Muscle layer of duodenum (tissue), 2 donors: ENCODE results near the gene CASP1.

Source experiments
- H3K27ac ChIP-seq: one replicate; pipeline ENCODE4 v1.7.0; 2013; ENCODE audit warnings: mild to moderate bottlenecking, low read length
- H3K27me3 ChIP-seq: one replicate; pipeline ENCODE4 v1.7.0; 2013; ENCODE audit warnings: low read depth, mild to moderate bottlenecking, control low read depth, low read length
- H3K36me3 ChIP-seq, 2 donors: one replicate each; pipeline ENCODE4 v1.7.0; 2013; ENCODE audit warnings: low read length in 2 of 2, control low read depth in 1 of 2, mild to moderate bottlenecking in 1 of 2; ENCODE audit not compliant: insufficient read depth in 2 of 2, control insufficient read depth in 1 of 2
- H3K4me1 ChIP-seq, 2 donors: one replicate each; pipeline ENCODE4 v1.7.0; 2013; ENCODE audit warnings: low read length in 2 of 2, mild to moderate bottlenecking in 2 of 2, control low read depth in 1 of 2, moderate library complexity in 1 of 2; ENCODE audit not compliant: insufficient read depth in 2 of 2, control insufficient read depth in 1 of 2
- H3K4me3 ChIP-seq, 2 donors: one replicate each; pipeline ENCODE4 v1.7.0; 2013; ENCODE audit warnings: low read length in 2 of 2, low read depth in 1 of 2, mild to moderate bottlenecking in 1 of 2
- H3K9me3 ChIP-seq, 2 donors: one replicate each; pipeline ENCODE4 v1.7.0; 2013; ENCODE audit warnings: low read length in 2 of 2, control low read depth in 1 of 2, mild to moderate bottlenecking in 1 of 2; ENCODE audit not compliant: control insufficient read depth in 1 of 2
- donor health status: healthy.

Gene CASP1

DNA sequence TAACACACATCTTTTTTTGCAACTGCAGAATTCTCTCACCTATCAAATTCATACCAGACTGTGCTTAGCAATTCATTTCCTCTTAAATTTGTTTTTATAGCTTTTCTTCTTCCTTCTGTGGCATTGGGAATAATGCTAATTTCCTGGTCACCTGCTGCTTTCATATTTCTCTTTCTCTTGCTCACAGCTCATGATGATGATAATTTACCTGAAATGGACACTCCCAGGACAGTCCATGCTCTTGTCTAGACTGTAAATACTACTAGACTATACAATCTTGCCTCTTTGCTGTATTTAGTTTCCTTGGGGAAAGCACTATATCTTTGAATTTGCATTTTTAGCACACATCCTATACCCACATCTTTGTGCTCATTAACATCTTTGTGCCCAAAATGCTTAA is 27.5 kb downstream of the CASP1 start:
- Histone ChIP-seq H3K9me3 (no peaks in the 10 kb centered on the region), H3K27me3 (no peaks in the 10 kb centered on the region), H3K36me3 (no peaks in the 10 kb centered on the region), H3K4me1 (no peaks in the 10 kb centered on the region), H3K4me3 (no peak overlapping the region), H3K27ac (no peak overlapping the region)

DNA sequence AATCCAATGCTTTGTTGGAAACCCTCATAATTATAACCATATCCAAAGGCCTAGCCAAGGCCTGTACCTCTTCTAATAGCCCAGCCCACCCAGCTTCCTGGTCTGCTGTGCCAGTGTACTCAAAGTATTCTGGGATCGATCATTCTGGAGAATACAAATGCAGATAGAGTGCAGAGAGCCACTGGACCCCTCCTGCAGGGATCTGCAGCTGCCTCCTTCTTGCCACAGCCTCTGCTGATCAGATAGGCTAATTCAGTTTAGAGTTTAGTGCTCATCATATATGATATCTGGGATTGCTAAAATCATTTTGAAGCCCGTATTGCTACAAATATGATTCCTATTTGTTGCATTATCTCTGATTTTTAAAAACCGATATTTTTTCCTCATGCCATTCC is 29.5 kb downstream of the CASP1 start:
- no peaks in the 10 kb centered on the region for H3K36me3 ChIP-seq
- H3K27ac ChIP-seq = no peak overlapping the region
- no peaks in the 10 kb centered on the region for H3K9me3 ChIP-seq
- no peaks in the 10 kb centered on the region for H3K4me1 ChIP-seq
- no peak overlapping the region for H3K4me3 ChIP-seq
- no peaks in the 10 kb centered on the region for H3K27me3 ChIP-seq

GRCh38 chr11:105004021-105004420 is 30.9 kb downstream of the CASP1 start:
- Histone ChIP-seq H3K4me3 (no peak overlapping the region), H3K27ac (no peak overlapping the region), H3K36me3 (no peaks in the 10 kb centered on the region), H3K4me1 (no peaks in the 10 kb centered on the region), H3K9me3 (no peaks in the 10 kb centered on the region), H3K27me3 (no peaks in the 10 kb centered on the region)

- Histone ChIP-seq H3K27ac (no peak overlapping the region), H3K36me3 (no peaks in the 10 kb centered on the region), H3K9me3 (no peaks in the 10 kb centered on the region), H3K4me3 (no peak overlapping the region), H3K27me3 (no peaks in the 10 kb centered on the region), H3K4me1 (no peaks in the 10 kb centered on the region)
Observed at GRCh38 chr11:105003151-105003550, 31.8 kb downstream of the CASP1 start.

DNA sequence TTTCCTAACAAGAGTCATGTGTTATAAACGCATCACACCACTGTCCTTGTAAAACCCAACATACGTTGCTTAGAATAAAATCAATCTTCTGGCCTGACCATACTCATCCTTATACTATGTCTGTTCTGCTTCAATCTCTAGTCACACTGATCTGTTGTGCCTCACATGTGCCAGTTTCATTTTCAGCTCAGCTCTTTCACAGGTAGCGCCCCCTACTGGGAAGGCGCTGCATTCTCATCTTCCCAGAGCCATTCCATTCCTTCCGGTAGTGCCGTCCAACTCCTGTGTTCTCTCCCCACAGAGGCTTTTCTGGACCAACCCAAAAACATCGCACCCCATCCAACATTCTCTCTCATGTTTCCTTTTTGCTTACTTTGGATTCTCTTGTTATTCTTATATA is 34.1 kb downstream of the CASP1 start:
- Histone ChIP-seq H3K36me3 (no peaks in the 10 kb centered on the region), H3K27ac (no peak overlapping the region), H3K9me3 (no peaks in the 10 kb centered on the region), H3K4me1 (no peaks in the 10 kb centered on the region), H3K27me3 (no peaks in the 10 kb centered on the region), H3K4me3 (no peak overlapping the region)

DNA sequence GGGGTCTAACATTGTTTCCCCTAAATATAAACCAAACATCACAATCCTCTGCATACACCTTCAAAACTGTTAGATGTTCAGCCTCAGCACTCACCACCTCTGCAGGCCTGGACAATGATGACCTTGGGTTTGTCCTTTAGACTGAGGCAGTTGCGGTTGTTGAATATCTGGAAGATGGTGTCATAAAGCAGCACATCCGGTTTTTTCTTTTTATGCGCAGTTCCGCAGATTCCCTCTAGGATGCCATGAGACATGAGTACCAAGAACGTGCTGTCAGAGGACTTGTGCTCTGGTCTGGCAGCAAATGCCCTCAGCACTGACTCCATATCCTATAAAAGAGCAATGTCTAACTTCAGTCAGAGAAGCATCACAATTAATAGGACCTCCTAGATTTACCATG is 34.8 kb downstream of the CASP1 start:
- Histone ChIP-seq H3K27me3 (no peaks in the 10 kb centered on the region), H3K4me1 (no peaks in the 10 kb centered on the region), H3K27ac (no peak overlapping the region), H3K9me3 (no peaks in the 10 kb centered on the region), H3K4me3 (no peak overlapping the region), H3K36me3 (no peaks in the 10 kb centered on the region)

DNA sequence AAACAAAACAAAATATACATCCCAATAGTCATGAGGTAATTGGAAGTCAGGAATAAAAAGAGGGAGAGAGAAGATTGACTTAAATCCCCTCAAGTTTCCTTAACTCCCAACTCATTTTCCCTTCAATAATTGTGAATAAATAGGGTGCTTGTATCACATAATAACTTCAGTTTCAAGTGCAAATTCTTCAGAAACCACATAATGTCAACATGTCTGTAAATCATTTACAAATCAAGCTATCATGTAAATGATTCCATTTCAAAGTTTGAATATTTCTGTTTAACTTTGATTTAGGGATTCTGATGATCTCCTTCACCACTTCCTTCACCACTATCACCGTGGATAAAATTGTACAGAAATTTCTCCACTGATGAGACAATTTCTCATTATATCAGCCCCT is 35.2 kb downstream of the CASP1 start:
- Histone ChIP-seq H3K4me3 (no peak overlapping the region), H3K9me3 (no peaks in the 10 kb centered on the region), H3K27me3 (no peaks in the 10 kb centered on the region), H3K36me3 (no peaks in the 10 kb centered on the region), H3K27ac (no peak overlapping the region), H3K4me1 (no peaks in the 10 kb centered on the region)

GRCh38 chr11:104997288-104997687 is 37.7 kb downstream of the CASP1 start:
- Histone ChIP-seq H3K27me3 (no peaks in the 10 kb centered on the region), H3K27ac (no peak overlapping the region), H3K4me3 (no peak overlapping the region), H3K9me3 (no peaks in the 10 kb centered on the region), H3K4me1 (no peaks in the 10 kb centered on the region), H3K36me3 (no peaks in the 10 kb centered on the region)

GRCh38 chr11:104995001-104995408 is 39.9 kb downstream of the CASP1 start:
- H3K27me3 ChIP-seq = no peaks in the 10 kb centered on the region
- no peaks in the 10 kb centered on the region for H3K4me1 ChIP-seq
- no peak overlapping the region for H3K27ac ChIP-seq
- peaks cover 0 to under 1% of the 10 kb centered on the region in 2 donors for H3K9me3 ChIP-seq
- H3K4me3 ChIP-seq = no peak overlapping the region
- H3K36me3 ChIP-seq = no peaks in the 10 kb centered on the region

GRCh38 chr11:104992781-104993180 is 42.2 kb downstream of the CASP1 start:
- H3K4me3 ChIP-seq = no peak overlapping the region
- no peaks in the 10 kb centered on the region for H3K36me3 ChIP-seq
- H3K27me3 ChIP-seq = no peaks in the 10 kb centered on the region
- H3K27ac ChIP-seq = no peak overlapping the region
- H3K4me1 ChIP-seq = no peaks in the 10 kb centered on the region
- peaks cover 0 to 7% of the 10 kb centered on the region in 2 donors for H3K9me3 ChIP-seq

- Histone ChIP-seq H3K4me3 (no peak overlapping the region), H3K9me3 (peaks cover 0 to 7% of the 10 kb centered on the region in 2 donors), H3K36me3 (no peaks in the 10 kb centered on the region), H3K27ac (no peak overlapping the region), H3K4me1 (no peaks in the 10 kb centered on the region), H3K27me3 (no peaks in the 10 kb centered on the region)
Observed at GRCh38 chr11:104991994-104992393, 43.0 kb downstream of the CASP1 start.

DNA sequence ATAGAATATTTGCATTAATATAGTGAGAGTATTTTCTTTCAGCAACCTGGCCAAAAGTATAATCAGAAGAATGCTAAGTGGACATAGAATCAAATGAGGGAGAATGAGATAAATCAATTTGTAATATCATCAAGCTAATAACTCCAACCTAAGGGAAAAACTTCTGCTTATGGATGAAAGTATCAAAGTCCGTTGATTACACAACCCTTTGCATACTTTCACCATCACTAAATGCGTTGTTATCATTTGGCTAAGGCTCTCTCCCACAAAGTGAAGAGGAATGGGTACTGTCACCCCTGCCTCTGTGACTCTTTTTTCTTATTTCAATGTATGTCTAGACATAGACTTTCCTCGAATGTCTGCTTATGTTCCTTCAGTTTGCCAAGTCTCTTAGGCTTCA is 50.1 kb downstream of the CASP1 start:
- Histone ChIP-seq H3K27ac (no peak overlapping the region), H3K27me3 (no peaks in the 10 kb centered on the region), H3K4me3 (no peak overlapping the region), H3K36me3 (no peaks in the 10 kb centered on the region), H3K4me1 (no peaks in the 10 kb centered on the region), H3K9me3 (peaks cover 0 to 5% of the 10 kb centered on the region in 2 donors)
